ENCODE measurements around the gene CCDC192.
"Not testable (repeated sequence)": the region's sequence is repeated elsewhere in the genome, so short reads cannot be mapped to it uniquely, and the experiment has no call there.

Gene CCDC192

GRCh38 chr5:127700237-127700766 lies 2.9 kb upstream of the CCDC192 start:
- no peak for DNase-seq
- in situ Hi-C loops (cut with HindIII; ENCODE audit: low pct_ligation_motif_present, low sequenced_read_pairs): no loop called here
- no peaks in the 10 kb centered on the region for H3K27me3 ChIP-seq (replicated peaks)
- H3K27ac ChIP-seq: no peak overlapping the region
- no peaks in the 10 kb centered on the region for H3K36me3 ChIP-seq (replicated peaks)
- TF ChIP-seq, protein P1, sequence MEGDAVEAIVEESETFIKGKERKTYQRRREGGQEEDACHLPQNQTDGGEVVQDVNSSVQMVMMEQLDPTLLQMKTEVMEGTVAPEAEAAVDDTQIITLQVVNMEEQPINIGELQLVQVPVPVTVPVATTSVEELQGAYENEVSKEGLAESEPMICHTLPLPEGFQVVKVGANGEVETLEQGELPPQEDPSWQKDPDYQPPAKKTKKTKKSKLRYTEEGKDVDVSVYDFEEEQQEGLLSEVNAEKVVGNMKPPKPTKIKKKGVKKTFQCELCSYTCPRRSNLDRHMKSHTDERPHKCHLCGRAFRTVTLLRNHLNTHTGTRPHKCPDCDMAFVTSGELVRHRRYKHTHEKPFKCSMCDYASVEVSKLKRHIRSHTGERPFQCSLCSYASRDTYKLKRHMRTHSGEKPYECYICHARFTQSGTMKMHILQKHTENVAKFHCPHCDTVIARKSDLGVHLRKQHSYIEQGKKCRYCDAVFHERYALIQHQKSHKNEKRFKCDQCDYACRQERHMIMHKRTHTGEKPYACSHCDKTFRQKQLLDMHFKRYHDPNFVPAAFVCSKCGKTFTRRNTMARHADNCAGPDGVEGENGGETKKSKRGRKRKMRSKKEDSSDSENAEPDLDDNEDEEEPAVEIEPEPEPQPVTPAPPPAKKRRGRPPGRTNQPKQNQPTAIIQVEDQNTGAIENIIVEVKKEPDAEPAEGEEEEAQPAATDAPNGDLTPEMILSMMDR (IDR thresholded peaks at IDR 0.05; ENCODE audit: low read depth, low read length, missing control alignments): no peak
- no peak overlapping the region for H3K4me3 ChIP-seq (ENCODE audit: low read depth, low read length)

DNA sequence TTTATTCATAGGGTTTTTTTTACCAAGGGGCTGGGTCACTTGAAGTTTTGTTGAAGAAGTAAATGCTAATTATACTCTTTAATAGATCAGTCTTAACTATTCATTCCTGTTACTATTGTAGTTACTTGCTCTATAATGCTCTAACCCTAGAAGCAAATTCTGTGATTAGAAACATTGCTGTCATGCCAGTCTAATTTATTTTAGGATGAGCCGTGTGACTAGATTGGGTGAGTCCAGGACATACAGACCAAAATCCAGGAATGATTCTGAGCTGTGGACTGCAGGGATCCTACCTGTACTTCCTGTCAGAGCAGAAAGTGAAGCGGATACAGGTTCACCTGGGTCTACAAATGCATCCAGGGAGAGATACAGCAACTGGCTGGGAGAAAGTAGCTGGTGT lies 757 bp upstream of the CCDC192 start:
- Histone ChIP-seq H3K36me3 (replicated peaks) (no peaks in the 10 kb centered on the region), H3K27me3 (replicated peaks) (no peaks in the 10 kb centered on the region), H3K4me3 (ENCODE audit: low read depth, low read length) (no peak overlapping the region), H3K27ac (no peak overlapping the region)
- no peak for DNase-seq
- in situ Hi-C loops (cut with HindIII; ENCODE audit: low pct_ligation_motif_present, low sequenced_read_pairs): no loop called here
- TF ChIP-seq, protein P1 (IDR thresholded peaks at IDR 0.05; ENCODE audit: low read depth, low read length, missing control alignments): no peak

- in situ Hi-C loops (cut with HindIII; ENCODE audit: low pct_ligation_motif_present, low sequenced_read_pairs): no loop called here
- Histone ChIP-seq H3K27me3 (replicated peaks) (no peaks in the 10 kb centered on the region), H3K36me3 (replicated peaks) (no peaks in the 10 kb centered on the region), H3K27ac (no peak overlapping the region), H3K4me3 (ENCODE audit: low read depth, low read length) (no peak overlapping the region)
- peak; percentile 83 for DNase-seq
- TF ChIP-seq, protein P1 (IDR thresholded peaks at IDR 0.05; ENCODE audit: low read depth, low read length, missing control alignments): no peak
Measured at GRCh38 chr5:127705120-127705892, 2.1 kb downstream of the CCDC192 start.

DNA sequence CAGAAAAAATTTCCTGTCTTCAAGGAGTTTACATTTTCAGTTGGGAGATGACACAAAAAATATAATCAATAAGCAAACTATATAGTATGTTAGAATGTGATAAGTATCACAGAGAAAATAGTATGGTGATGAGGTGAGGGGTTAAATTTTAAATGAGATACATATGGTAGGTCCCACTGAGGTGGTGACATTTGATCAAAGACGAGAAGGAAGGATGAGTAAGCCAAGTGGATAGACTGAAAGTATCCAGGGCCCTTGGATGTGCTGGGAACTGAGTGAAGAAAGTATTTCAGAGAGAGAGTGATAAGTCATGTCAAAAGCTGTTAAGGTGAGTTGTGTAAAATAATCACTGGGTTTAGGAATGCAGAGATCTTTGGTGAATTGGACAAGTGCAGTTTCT lies 3.5 kb downstream of the CCDC192 start:
- no peaks in the 10 kb centered on the region for H3K36me3 ChIP-seq (replicated peaks)
- no peak overlapping the region for H3K4me3 ChIP-seq (ENCODE audit: low read depth, low read length)
- no peak for DNase-seq
- H3K27ac ChIP-seq: no peak overlapping the region
- no peaks in the 10 kb centered on the region for H3K27me3 ChIP-seq (replicated peaks)
- TF ChIP-seq, protein P1 (IDR thresholded peaks at IDR 0.05; ENCODE audit: low read depth, low read length, missing control alignments): no peak
- in situ Hi-C loops (cut with HindIII; ENCODE audit: low pct_ligation_motif_present, low sequenced_read_pairs): no loop called here

- H3K27me3 ChIP-seq (replicated peaks): no peaks in the 10 kb centered on the region
- TF ChIP-seq, protein P1 (IDR thresholded peaks at IDR 0.05; ENCODE audit: low read depth, low read length, missing control alignments): no peak
- H3K27ac ChIP-seq: no peak overlapping the region
- H3K36me3 ChIP-seq (replicated peaks): no peaks in the 10 kb centered on the region
- DNase-seq: no peak
- in situ Hi-C loops (cut with HindIII; ENCODE audit: low pct_ligation_motif_present, low sequenced_read_pairs): no loop called here
- H3K4me3 ChIP-seq (ENCODE audit: low read depth, low read length): no peak overlapping the region
Measured at GRCh38 chr5:127707209-127707608, 4.0 kb downstream of the CCDC192 start.

GRCh38 chr5:127713083-127713482 lies 9.9 kb downstream of the CCDC192 start:
- H3K4me3 ChIP-seq (ENCODE audit: low read depth, low read length); H3K27me3 ChIP-seq (replicated peaks); H3K36me3 ChIP-seq (replicated peaks); H3K27ac ChIP-seq; in situ Hi-C loops (cut with HindIII; ENCODE audit: low pct_ligation_motif_present, low sequenced_read_pairs); DNase-seq: not testable (repeated sequence)
